GM12878 (cell line): ENCODE data around the gene ERCC5. TPM values are rescaled to one million over a fixed set of nuclear protein-coding genes. Genes with fewer than 3 reads are reported as not detected.

Experiments
- ATAC-seq: fragments of 200-7000 bp; cut with Tn5 transposase; 3 replicates; pipeline ENCODE4 v1.9.1; 2020; ENCODE audit warnings: mild to moderate bottlenecking, moderate library complexity
- BruUV-seq: library from RNA; stranded (reverse); fragments of 400-500 nt; replicated peaks from 2 replicates; lab custom pipeline; 2021; lab: Mats Ljungman, UMichigan
- CTCF ChIA-PET: fragments of 300-600 bp; sonication (Branson Sonifier 250); formaldehyde crosslinking; extraction: SDS; loops from one replicate; lab custom pipeline; 2021; ENCODE audit warnings: inconsistent platforms; lab: Yijun Ruan, JAX
- POLR2A ChIA-PET: fragments of 350-600 bp; formaldehyde crosslinking; extraction: SDS; loops from one replicate; lab custom pipeline; 2021; ENCODE audit warnings: inconsistent platforms; lab: Charles Lee
- RAD21 ChIA-PET: fragments of 300-600 bp; sonication (Branson Sonifier 250); formaldehyde crosslinking; loops from one replicate; lab custom pipeline; 2023; ENCODE audit warnings: antibody characterized with exemption; ENCODE audit not compliant: unreplicated experiment; lab: Charles Lee
- SMC1A ChIA-PET: fragments of 300-600 bp; sonication (Branson Sonifier 250); formaldehyde crosslinking; loops from one replicate; lab custom pipeline; 2023; ENCODE audit not compliant: unreplicated experiment, uncharacterized antibody; lab: Charles Lee
- DNase-seq: peaks from one replicate; pipeline ENCODE4 v3.0.0-alpha.2; 2011; ENCODE audit warnings: low read depth, low spot score
- FAIRE-seq: peaks from 3 replicates; lab custom pipeline; 2011; peaks lifted over from hg19 to GRCh38; lab: Jason Lieb, UNC
- H2AFZ ChIP-seq: 2 replicates; pipeline ENCODE4 v1.6.0; 2011; ENCODE audit warnings: low read depth, low read length, control low read depth; ENCODE audit not compliant: control insufficient read depth
- H3K27ac ChIP-seq: 2 replicates; pipeline ENCODE4 v1.5.1; 2011; ENCODE audit warnings: control low read depth; ENCODE audit not compliant: control insufficient read depth, insufficient read depth
- H3K27me3 ChIP-seq, 2 experiments: replicated peaks in 1 of 2; 2 replicates each; pipeline versions ENCODE4 v1.6.0 to v1.6.1; 2011; ENCODE audit warnings: low read length in 1 of 2; ENCODE audit not compliant: control insufficient read depth in 2 of 2, insufficient read depth in 2 of 2
- H3K36me3 ChIP-seq, 2 experiments: 2 replicates each; pipeline ENCODE4 v1.5.1; 2011; ENCODE audit warnings: low read length in 1 of 2; ENCODE audit not compliant: control insufficient read depth in 2 of 2, insufficient read depth in 2 of 2
- H3K4me1 ChIP-seq: 2 replicates; pipeline ENCODE4 v1.6.1; 2011; ENCODE audit warnings: mild to moderate bottlenecking, low read length, moderate library complexity, mixed read lengths; ENCODE audit not compliant: control insufficient read depth, insufficient read depth
- H3K4me2 ChIP-seq: 2 replicates; pipeline ENCODE4 v1.6.0; 2011; ENCODE audit warnings: control low read depth; ENCODE audit not compliant: control insufficient read depth, insufficient read depth
- H3K4me3 ChIP-seq: fragments of 200-600 bp; sonication (generic); 2 replicates; pipeline ENCODE4 v1.5.1; 2016
- H3K79me2 ChIP-seq: 2 replicates; pipeline ENCODE4 v1.6.0; 2011; ENCODE audit warnings: low read length; ENCODE audit not compliant: control insufficient read depth, insufficient read depth
- H3K9ac ChIP-seq: 2 replicates; pipeline ENCODE4 v1.8.0; 2011; ENCODE audit warnings: low read length, control low read depth, mixed read lengths; ENCODE audit not compliant: control insufficient read depth, insufficient read depth
- H3K9me3 ChIP-seq: replicated peaks from 3 replicates; pipeline ENCODE4 v1.5.1; 2011; ENCODE audit warnings: mild to moderate bottlenecking, low read length; ENCODE audit not compliant: control insufficient read depth, insufficient read depth
- H4K20me1 ChIP-seq: 2 replicates; pipeline ENCODE4 v1.6.0; 2011; ENCODE audit not compliant: control insufficient read depth, insufficient read depth
- BHLHE40 ChIP-seq, 2 experiments: fragments of 450-650 bp in 1 of 2; IDR thresholded peaks; 2 replicates each; pipeline ENCODE4 v1.6.1; 2011 to 2017; ENCODE audit warnings: low read depth in 2 of 2, borderline replicate concordance in 1 of 2, improper control_type of control experiment in 1 of 2, low read length in 1 of 2, mild to moderate bottlenecking in 1 of 2
- IRF4 ChIP-seq: IDR thresholded peaks from 2 replicates; pipeline ENCODE4 v1.6.1; 2011; ENCODE audit warnings: low read depth, low read length
- MEF2A ChIP-seq: IDR thresholded peaks from 2 replicates; pipeline ENCODE4 v1.6.1; 2011; ENCODE audit warnings: low read depth, mild to moderate bottlenecking, low read length, moderate library complexity; ENCODE audit not compliant: insufficient read depth
- MXI1 ChIP-seq: fragments of 150-350 bp; IDR thresholded peaks from 2 replicates; pipeline ENCODE4 v1.6.1; 2011; ENCODE audit warnings: low read depth, mild to moderate bottlenecking, inconsistent platforms, low read length, improper control_type of control experiment
- NFYB ChIP-seq: IDR thresholded peaks from 2 replicates; pipeline ENCODE4 v1.6.1; 2011; ENCODE audit warnings: low read depth, mild to moderate bottlenecking, low read length, improper control_type of control experiment, moderate library complexity; ENCODE audit not compliant: insufficient read depth
- NR2F1 ChIP-seq: fragments of 450-650 bp; conservative IDR thresholded peaks from 2 replicates; pipeline ENCODE4 v1.6.1; 2017; ENCODE audit warnings: mild to moderate bottlenecking
- RUNX3 ChIP-seq: IDR thresholded peaks from 2 replicates; pipeline ENCODE4 v1.6.1; 2012; ENCODE audit warnings: low read length, inconsistent platforms
- SIN3A ChIP-seq: IDR thresholded peaks from 2 replicates; pipeline ENCODE4 v1.6.1; 2012; ENCODE audit warnings: low read depth, low read length, improper control_type of control experiment
- SIX5 ChIP-seq: IDR thresholded peaks from 2 replicates; pipeline ENCODE4 v1.6.1; 2011; ENCODE audit warnings: mild to moderate bottlenecking, low read depth, low read length, moderate library complexity; ENCODE audit not compliant: severe bottlenecking
- TARDBP ChIP-seq: IDR thresholded peaks from 2 replicates; pipeline ENCODE4 v1.6.1; 2016; ENCODE audit warnings: borderline replicate concordance
- YBX1 ChIP-seq: fragments of 450-650 bp; IDR thresholded peaks from 2 replicates; pipeline ENCODE4 v1.6.1; 2016; ENCODE audit warnings: antibody characterized with exemption
- ZSCAN29 ChIP-seq: fragments of 450-650 bp; IDR thresholded peaks from 2 replicates; pipeline ENCODE4 v1.6.1; 2017; ENCODE audit warnings: mild to moderate bottlenecking, moderate library complexity
- WGBS: methylation state at CpG from one replicate; pipeline ENCODE4 v1.1.6; 2016; ENCODE audit warnings: low lambda C conversion rate; ENCODE audit not compliant: insufficient replicate concordance, insufficient coverage; ENCODE audit errors: missing lambda C conversion rate; 5-methylcytosine and 5-hydroxymethylcytosine counted together
- in situ Hi-C: fragments of 300-500 bp; cut with MboI; formaldehyde crosslinking; loops from 9 replicates; pipeline ENCODE4 v1.14.3; 2018; ENCODE audit warnings: mixed read lengths
- intact Hi-C: fragments of 100-400 bp; cut with micrococcal nuclease; formaldehyde crosslinking; loops from one replicate; pipeline ENCODE4 v1.14.2; 2022; ENCODE audit not compliant: unreplicated experiment
- polyA plus RNA-seq, 11 experiments: library from polyadenylated mRNA; depleted of rRNA in 4 of 11; unstranded in 6 of 11; stranded (reverse) in 5 of 11; fragments of >200 nt; fragmentation: Nextera tagmentation in 4 of 11; fragmentation: Illumina TruSeq in 1 of 11; extraction: Ambion mirVana in 4 of 11; extraction: Trizol in 1 of 11; gene quantifications; 1 replicate in 1 of 11; 2 replicates in 10 of 11; pipeline versions ENCODE4 v1.2.1 to v1.2.3, GENCODE V29; 2011 to 2016; ENCODE audit warnings: inconsistent platforms in 2 of 11, missing spikeins in 2 of 11, low read depth in 1 of 11
- total RNA-seq, 4 experiments: library from RNA; depleted of rRNA in 3 of 4; stranded (reverse); fragments of >200 nt in 3 of 4; fragmentation: Illumina TruSeq in 1 of 4; extraction: Trizol in 1 of 4; gene quantifications; 2 replicates each; pipeline versions ENCODE4 v1.2.1 to v1.2.3, GENCODE V29; 2013 to 2021
- TF ChIP-seq, protein P1 (sequence below): IDR thresholded peaks from 2 replicates; pipeline ENCODE4 v1.6.1; 2012; ENCODE audit warnings: low read depth, low read length, improper control_type of control experiment
- TF ChIP-seq, protein P2 (sequence below): IDR thresholded peaks from 2 replicates; pipeline ENCODE4 v1.6.1; 2012; ENCODE audit warnings: mild to moderate bottlenecking, low read depth, low read length
- TF ChIP-seq, protein P3 (sequence below): fragments of 450-650 bp; IDR thresholded peaks from 2 replicates; pipeline ENCODE4 v1.6.1; 2017; ENCODE audit warnings: mild to moderate bottlenecking

Gene ERCC5
- total and polyA plus RNA-seq, 10 of the 15 experiments (the other 5 are each of a cell fraction or from before 2014, with no cell fraction given) = 11.7 to 59.2 (median 41.6) TPM

DNA sequence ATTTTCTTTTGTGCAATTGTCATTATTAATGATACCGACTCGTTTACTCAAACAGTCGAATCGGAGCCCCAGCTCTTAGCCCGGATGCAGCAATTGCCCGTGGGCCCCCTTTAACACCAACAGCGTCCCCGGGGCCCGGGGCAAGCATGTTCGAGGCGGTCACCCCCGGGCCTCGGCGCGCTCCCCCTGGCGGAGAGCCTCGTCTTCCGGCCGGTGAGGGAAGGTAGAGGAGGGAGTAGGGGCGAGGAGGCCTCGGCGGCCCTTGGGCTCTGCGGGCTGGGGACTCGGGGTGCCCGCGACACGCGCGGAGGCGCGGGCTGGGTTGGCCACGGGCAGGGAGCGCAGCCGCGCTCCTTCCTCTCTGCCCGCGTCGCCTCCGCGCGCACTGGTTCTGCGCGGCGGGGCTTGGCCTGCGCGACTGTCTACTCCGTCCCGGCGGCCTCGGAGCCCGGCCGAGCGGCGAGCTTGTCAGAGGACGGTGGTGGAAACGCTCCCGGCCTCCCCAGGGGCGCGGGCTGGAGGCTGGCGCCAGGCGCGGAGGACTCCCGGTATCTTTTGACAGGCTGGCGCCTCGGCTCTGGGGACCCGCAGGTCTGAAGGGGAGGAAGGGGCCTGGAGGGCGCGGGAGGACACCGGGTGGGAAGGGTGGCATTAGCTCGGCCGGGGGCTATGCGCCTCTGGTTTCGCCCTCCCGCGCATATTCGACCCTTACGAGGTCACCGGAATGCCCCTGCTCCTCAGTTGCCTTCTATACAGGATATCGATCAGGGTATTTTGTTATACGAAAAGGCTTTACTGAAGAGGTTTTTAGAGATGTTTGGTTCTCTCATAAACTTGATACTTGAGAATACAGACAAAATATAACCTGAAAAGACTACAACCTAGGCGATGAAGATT is 45.4 kb upstream of the ERCC5 start:
- ATAC-seq (peak; percentile 87), FAIRE-seq (no peak), DNase-seq (no peak)
- H3K4me2 ChIP-seq = peak overlapping the region; percentile 85
- CTCF ChIA-PET = interaction anchor here (0.6 to 4.3 kb wide), 20 partner anchors 8 to 750 kb away, joined by 3 to 21 read pairs (median 3); partner anchors contain the start of genes ERCC5, TEX30 and TPP2
- H4K20me1 ChIP-seq = no peaks in the 10 kb centered on the region
- H3K4me1 ChIP-seq = peaks cover 5% of the 10 kb centered on the region; the same call in 1 of the 2 replicates
- RAD21 ChIA-PET = interaction anchor here (1.6 kb wide), 1 partner anchor 14 kb away, joined by 6 read pairs; no protein-coding TSS in a partner anchor
- POLR2A ChIA-PET = interaction anchor here (0.8 to 3.4 kb wide), 9 partner anchors 8 to 207 kb away, joined by 3 to 16 read pairs (median 4); partner anchors contain the start of genes ERCC5 and TEX30
- BruUV-seq = no TSS peak
- H3K9ac ChIP-seq = peak overlapping the region; percentile 87
- H3K9me3 ChIP-seq = no peaks in the 10 kb centered on the region
- in situ Hi-C loops = no loop called here
- WGBS = 2% methylated on average over 47 of the region's 81 CpGs
- H3K27ac ChIP-seq = peak overlapping the region; percentile 72
- H3K79me2 ChIP-seq = peaks cover 18% of the 10 kb centered on the region
- H3K36me3 ChIP-seq = no peaks in the 10 kb centered on the region
- intact Hi-C loops = loop anchor here (1.0 kb wide), 3 partner anchors 27 to 204 kb away; partner anchors contain the start of genes ERCC5, TEX30 and TPP2
- H3K27me3 ChIP-seq = no peaks in the 10 kb centered on the region
- H2AFZ ChIP-seq = peak overlapping the region; percentile 98
- H3K4me3 ChIP-seq = peak overlapping the region; percentile 77
- SMC1A ChIA-PET = interaction anchor here (0.6 to 3.7 kb wide), 8 partner anchors 8 to 205 kb away, joined by 3 to 22 read pairs (median 3); partner anchors contain the start of genes ERCC5 and TEX30
- TF ChIP-seq ZSCAN29 (0 out of 2 replicates have a peak, but pooled peaks have one; percentile 46), IRF4 (no peak), NR2F1 (peak; percentile 53; the same call in 1 of the 2 replicates), BHLHE40 (IDR thresholded peaks at IDR 0.05; ENCODE audit: borderline replicate concordance in 1 of 2, low read depth in 2 of 2, low read length in 1 of 2) (peak in 1 of 2 experiments; percentile 54; a peak in 2 of 4 replicates), NFYB (no peak), TARDBP (no peak), YBX1 (no peak), SIN3A (peak; percentile 67; the same call in 1 of the 2 replicates), SIX5 (no peak), RUNX3 (peak; percentile 34; the same call in 1 of the 2 replicates), MEF2A (0 out of 2 replicates have a peak, but pooled peaks have one; percentile 22), MXI1 (peak; percentile 87)
- TF ChIP-seq, protein P1, sequence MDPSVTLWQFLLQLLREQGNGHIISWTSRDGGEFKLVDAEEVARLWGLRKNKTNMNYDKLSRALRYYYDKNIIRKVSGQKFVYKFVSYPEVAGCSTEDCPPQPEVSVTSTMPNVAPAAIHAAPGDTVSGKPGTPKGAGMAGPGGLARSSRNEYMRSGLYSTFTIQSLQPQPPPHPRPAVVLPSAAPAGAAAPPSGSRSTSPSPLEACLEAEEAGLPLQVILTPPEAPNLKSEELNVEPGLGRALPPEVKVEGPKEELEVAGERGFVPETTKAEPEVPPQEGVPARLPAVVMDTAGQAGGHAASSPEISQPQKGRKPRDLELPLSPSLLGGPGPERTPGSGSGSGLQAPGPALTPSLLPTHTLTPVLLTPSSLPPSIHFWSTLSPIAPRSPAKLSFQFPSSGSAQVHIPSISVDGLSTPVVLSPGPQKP = 0 out of 2 replicates have a peak, but pooled peaks have one; percentile 55
- TF ChIP-seq, protein P2, sequence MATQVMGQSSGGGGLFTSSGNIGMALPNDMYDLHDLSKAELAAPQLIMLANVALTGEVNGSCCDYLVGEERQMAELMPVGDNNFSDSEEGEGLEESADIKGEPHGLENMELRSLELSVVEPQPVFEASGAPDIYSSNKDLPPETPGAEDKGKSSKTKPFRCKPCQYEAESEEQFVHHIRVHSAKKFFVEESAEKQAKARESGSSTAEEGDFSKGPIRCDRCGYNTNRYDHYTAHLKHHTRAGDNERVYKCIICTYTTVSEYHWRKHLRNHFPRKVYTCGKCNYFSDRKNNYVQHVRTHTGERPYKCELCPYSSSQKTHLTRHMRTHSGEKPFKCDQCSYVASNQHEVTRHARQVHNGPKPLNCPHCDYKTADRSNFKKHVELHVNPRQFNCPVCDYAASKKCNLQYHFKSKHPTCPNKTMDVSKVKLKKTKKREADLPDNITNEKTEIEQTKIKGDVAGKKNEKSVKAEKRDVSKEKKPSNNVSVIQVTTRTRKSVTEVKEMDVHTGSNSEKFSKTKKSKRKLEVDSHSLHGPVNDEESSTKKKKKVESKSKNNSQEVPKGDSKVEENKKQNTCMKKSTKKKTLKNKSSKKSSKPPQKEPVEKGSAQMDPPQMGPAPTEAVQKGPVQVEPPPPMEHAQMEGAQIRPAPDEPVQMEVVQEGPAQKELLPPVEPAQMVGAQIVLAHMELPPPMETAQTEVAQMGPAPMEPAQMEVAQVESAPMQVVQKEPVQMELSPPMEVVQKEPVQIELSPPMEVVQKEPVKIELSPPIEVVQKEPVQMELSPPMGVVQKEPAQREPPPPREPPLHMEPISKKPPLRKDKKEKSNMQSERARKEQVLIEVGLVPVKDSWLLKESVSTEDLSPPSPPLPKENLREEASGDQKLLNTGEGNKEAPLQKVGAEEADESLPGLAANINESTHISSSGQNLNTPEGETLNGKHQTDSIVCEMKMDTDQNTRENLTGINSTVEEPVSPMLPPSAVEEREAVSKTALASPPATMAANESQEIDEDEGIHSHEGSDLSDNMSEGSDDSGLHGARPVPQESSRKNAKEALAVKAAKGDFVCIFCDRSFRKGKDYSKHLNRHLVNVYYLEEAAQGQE = 0 out of 2 replicates have a peak, but pooled peaks have one; percentile 21
- TF ChIP-seq, protein P3, sequence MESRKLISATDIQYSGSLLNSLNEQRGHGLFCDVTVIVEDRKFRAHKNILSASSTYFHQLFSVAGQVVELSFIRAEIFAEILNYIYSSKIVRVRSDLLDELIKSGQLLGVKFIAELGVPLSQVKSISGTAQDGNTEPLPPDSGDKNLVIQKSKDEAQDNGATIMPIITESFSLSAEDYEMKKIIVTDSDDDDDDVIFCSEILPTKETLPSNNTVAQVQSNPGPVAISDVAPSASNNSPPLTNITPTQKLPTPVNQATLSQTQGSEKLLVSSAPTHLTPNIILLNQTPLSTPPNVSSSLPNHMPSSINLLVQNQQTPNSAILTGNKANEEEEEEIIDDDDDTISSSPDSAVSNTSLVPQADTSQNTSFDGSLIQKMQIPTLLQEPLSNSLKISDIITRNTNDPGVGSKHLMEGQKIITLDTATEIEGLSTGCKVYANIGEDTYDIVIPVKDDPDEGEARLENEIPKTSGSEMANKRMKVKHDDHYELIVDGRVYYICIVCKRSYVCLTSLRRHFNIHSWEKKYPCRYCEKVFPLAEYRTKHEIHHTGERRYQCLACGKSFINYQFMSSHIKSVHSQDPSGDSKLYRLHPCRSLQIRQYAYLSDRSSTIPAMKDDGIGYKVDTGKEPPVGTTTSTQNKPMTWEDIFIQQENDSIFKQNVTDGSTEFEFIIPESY = no peak
